ENCODE measurements around the gene TCFL5.
"Not testable (repeated sequence)": the region's sequence is repeated elsewhere in the genome, so short reads cannot be mapped to it uniquely, and the experiment has no call there.

Gene TCFL5

DNA sequence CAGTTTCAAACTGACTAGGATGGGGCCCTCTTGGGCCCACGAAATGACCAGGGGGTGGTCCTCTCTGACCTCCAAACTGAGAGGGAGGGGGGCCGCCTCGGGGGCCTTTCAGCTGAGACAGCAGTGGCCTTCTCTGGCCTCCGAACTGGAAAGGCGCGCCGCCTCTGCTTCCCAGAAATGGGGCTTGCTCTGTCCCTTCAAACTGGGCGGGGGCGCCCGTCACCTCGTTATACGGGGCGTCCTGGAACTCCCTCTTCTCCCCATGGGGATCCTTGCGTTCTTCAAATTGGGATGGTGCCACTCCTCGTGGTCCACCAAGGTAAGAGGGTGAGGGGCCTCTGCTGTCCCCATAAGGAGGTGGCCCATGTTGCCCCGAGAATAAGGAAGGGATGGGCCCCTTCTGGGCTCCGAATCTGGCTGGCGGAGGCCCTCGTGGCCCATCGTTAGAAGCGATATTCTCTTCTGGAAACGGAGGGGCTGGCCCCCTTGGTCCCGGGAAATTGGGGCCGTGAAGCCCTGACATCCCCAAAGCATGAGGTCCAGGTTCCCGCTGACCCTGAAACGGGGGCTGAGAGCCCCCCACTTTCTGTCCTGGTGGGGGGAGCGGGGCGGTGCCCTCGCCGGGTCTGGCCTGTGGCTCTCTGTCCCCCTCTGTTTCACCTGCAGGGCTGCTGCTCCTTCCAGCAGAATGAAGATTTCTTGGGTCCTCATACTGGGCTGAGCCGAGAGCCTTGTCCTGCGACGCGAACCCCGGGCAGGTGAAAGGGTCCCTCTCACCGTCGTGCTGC lies 18.7 kb upstream of the TCFL5 start:
- DNase-seq (ENCODE audit: low read depth): no peak

DNA sequence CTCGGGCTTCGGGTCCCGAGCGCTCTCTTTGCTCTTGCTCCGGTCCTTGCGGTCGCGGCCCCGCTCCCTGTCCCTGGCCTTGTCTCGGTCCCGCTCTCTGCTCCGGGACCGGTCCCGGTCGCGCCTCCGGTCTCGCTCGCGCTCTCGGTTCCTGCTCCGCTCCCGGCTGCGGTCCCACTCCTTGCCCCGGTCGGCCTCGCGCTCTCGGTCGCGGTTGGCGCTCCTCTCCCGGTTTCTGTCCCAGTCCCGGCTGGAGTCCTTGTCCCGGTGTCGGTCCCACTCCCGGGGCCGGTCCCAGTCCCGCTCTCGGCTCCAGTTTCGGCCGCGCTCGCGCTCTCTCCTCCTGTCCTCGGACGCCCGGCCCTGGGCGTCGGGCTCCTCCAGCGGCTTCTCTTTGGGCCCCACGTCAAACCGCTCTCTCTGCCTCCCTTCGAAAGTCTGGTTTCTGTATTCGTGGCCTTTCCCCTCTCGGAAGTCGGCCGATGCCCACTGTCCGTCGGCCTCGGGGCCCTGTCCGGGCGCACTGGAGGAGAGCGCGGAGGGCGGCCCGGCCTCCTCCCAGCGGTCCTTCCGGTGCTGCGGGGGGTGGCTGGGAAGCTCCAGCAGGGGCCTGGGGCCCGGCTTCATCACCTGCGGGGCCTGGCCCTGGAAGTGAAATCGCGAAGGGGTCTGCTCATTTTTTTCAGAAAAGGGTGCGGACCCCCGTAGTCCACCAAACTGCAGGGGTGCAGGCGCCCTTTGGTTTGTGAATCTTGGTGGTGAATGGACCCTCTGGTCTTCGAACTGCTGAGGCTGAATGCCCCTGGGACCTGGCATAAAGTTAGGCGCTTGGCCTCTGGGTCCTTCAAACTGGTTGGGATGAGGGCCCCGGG lies 17.9 kb upstream of the TCFL5 start:
- no peak for DNase-seq (ENCODE audit: low read depth)

DNA sequence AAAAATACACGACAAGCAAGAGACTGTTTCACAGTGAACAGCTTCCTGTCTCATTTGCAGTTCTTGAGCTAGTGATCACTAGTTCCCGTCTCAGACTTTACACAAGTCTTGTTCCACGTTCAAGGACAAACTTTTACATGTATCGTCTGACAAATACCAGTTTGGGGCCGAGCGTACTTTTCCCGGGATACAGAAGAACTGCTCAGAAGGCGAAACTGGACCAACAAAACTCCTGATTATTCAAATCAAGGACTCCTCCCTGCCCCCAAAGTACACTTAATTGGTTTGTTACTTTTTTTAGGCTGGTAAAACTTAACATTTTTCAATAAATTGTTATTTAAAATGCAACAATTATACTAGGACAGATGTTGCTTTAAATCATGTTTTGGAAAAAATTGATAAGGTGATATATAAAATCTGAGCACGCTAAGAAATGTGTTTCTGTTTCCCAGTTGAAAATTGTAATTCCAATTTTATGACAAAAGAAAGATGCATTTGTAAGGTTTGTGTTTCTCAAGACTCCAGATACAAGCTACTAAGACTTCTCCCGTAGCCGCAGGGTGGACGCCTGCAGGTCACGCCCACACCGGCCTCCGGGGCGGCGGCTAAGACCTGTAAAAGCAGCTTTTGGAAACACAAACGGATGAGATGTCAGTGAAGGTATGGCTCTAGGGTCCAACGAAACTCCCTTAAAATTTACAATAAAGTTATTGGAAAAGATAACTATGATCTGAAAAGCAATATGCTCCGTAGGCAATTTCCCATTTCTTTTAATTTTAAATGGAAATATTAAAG lies 16.8 kb upstream of the TCFL5 start:
- DNase-seq (ENCODE audit: low read depth): no peak

DNA sequence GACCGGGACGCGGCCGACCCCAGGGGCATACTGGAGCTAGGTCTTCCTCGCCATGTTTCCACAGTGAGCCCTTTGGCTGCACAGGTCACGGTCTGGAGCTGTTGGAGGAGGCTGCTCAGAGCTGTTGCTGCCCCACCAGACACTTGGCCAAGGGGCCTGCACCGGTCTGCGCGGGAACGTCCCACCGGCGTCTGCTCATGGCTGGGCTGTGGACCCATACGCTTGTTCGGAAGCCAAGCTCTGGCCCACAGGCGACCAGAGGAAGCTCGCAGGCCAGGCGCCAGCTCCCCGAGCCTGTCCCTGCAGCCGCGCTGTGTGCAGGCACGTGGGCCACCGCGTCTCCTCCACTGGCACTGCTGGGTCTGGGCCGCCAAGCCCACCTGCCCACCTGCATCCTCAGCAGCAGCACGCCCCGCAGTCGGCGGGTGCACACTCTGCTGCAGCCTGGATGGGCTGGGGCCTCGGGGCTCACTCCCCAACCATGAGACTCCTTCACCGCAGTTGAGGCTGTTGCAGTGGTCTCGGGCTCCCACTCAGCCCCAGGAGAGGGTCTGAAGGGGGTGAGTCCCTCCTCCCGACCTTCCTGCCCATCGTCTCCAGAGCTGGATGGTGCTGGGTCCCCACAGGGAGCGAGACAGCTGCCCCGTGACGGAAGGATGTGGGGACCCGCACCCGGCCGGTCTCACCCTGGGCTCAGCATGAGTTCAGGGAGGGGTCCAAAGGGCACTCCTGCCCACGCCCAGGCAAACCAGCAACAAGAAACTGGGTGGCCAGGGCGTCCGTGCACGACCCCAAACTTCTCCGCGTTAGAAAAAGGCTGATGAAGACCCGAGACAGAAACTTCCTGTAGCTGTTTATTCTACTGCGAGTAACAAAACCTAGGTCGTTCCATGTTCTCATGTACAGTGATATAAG lies 15.5 kb upstream of the TCFL5 start:
- no peak for DNase-seq (ENCODE audit: low read depth)

DNA sequence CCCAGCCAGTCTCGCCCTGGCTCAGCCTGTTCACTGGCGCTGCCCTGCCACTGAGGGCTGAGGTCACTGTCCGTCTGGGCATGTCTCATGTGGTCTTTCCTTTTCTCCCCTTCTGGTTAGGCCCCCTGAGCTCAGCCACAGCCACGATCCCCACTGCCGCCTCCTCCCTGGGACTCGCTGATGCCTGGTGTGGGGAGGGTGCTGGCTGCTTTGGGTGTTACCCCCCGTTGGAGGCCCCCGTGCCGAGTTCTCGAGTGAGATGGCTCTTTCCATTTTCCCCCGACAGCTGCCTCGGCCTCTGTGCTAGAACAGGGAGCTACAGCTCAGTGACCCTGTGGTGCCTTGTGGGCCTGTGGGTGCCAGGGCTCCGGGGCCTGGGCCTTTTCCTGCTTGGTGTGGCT lies 14.9 kb upstream of the TCFL5 start:
- DNase-seq (ENCODE audit: low read depth): no peak

DNA sequence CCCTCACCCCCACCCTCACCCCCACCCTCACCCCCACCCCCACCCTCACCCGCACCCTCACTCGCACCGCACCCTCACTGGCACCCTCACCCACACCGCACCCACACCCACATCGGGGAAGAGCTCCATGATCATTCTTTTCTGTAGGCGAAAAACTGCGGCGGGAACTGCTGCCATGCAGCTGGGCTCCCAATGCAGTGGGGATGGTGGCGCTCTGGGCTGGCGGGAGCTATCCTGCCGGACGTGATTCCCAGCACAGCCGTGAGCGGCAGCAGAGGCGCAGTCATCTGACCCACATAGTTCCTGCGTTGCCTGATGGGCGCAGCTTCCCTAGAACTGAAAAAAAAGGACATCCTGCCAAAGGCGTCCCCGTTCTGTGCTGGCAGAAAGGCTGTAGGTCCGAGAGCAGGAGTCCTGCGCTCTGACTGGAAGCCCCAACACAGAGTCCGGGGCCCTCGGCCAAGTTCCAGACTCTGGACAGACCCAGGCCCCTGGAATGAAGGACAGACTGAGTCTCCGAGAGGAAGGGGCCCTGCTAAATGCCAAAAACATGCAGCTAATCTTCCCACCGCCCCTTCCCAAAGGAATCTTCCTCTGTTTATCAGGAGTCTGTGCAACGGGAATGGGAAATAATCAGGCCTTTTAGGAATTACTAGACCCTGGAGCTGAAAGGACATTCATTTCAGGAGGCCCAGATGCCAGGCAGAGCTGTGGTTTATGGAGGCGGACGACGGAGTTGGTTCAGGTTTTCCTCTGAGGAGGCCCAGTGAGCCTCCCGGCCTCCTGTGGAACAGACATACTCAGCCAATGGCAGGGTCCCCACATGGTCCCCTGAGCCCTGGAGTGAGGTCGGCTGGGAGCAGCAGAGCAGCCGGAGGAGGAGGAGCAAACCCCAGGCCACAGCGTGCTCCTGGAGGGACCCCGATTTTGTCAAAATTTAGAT lies 14.1 kb upstream of the TCFL5 start:
- DNase-seq (ENCODE audit: low read depth): no peak

DNA sequence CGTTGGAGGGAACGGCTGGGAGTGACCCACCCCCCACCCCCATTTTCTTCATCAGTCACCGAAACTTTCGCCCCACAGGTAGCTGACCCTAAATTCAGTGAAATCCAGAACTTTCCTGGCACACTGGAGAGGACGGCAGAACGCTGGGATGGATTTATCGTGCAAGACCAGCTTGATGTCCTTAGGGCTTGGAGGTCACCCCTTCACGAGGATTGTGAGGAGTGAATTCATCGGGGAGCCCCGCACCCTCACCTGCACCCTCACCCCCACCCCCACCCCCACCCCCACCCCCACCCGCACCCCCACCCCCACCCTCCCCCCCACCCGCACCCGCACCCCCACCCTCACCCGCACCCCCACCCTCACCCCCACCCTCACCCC lies 13.3 kb upstream of the TCFL5 start:
- no peak for DNase-seq (ENCODE audit: low read depth)

DNA sequence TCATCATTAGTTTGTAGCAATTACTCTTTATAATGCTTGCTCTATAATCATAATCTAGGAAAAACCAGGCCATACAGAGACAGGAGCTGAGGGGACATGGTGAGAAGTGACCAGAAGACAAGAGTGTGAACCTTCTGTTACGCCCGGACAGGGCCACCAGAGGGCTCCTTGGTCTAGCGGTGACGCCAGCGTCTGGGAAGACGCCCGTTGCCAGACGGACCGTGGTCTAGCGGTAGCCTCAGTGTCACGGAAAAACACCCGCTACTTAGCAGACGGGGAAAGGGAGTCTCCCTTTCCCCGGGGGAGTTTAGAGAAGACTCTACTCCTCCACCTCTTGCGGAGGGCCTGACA lies 12.0 kb upstream of the TCFL5 start:
- not testable (repeated sequence) for DNase-seq (ENCODE audit: low read depth)

DNA sequence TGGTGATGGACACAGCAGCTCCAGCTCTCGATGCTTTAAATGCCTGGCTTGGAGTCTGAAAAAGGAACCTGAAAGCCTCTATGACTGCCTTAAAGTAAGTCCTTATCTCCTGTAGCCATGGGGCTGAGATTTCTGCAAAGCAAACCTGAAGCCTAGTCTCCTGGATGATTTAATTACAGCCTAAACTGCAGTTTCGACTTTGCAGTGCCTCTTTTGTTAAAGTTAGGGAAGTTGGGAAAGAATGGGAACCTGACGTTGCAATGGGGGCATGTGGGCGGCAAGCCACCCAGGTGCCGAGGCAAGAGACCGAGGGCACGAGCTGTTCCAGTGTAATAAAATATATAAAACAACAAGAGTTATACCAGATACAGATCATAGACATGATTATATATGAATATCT lies 11.7 kb upstream of the TCFL5 start:
- no peak for DNase-seq (ENCODE audit: low read depth)

DNA sequence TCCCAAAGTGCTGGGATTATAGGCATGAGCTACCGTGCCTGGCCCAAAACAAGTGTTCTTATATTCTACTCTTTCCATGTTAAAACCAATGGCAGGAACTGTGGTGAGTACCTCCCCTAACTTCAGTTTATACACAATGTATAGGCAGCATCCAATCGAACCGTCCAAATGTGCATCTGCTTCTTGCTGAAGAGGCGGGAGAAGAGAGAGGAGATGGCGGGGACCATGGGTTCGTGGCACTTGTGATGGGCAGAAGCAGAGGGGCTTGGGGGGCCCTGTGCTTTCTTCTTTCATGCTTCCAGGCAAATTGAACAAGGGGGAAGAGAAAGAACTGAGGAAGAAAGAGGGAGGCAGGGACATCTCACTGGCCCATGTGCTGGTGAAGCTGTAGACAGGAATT lies 11.2 kb upstream of the TCFL5 start:
- no peak for DNase-seq (ENCODE audit: low read depth)

DNA sequence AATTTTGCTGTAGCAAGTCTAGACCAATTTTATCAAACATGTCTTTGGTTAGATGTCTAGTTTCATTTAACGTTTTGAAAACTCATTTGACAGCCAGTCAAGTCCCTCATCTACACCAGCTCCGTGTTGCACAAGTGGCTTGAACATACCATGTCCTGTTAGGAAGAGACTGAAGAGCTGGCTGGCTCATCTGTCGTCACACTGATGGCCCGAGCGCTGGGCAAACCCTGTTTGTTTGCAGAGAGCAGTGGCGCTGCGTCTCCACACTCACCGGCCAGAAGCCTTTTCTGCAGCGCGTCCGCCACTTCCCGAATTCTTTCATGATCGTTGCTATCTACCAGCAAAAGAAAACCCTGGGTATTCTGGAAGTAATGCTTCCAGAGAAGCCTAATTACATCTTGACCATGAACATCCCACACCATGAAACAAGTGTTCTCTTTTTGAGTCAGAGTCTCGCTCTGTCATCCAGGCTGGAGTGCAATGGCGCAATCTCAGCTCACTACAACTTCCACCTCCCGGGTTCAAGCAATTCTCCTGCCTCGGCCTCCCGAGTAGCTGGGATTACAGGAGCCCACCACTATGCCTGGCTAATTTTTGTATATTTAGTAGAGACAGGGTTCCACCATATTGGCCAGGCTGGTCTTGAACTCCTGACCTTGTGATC lies 10.7 kb upstream of the TCFL5 start:
- no peak for DNase-seq (ENCODE audit: low read depth)

DNA sequence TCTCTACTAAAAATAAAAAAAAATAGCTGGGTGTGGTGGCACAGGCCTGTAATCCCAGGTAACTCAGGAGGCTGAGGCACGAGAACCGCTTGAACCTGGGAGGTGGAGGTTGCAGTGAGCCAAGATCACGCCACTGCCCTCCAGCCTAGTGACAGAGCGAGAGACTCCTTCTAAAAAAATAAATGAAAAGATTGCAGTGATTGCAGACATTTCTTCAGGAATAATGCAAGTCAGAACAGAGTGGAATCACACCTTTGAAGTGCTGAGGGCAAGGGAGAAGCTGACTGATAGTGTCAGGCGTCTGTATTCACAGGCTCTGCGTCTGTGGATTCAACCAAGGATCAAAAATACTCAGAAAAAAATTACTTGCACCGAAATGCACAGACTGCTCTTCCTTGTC lies 2.6 kb upstream of the TCFL5 start:
- no peak for DNase-seq (ENCODE audit: low read depth)

DNA sequence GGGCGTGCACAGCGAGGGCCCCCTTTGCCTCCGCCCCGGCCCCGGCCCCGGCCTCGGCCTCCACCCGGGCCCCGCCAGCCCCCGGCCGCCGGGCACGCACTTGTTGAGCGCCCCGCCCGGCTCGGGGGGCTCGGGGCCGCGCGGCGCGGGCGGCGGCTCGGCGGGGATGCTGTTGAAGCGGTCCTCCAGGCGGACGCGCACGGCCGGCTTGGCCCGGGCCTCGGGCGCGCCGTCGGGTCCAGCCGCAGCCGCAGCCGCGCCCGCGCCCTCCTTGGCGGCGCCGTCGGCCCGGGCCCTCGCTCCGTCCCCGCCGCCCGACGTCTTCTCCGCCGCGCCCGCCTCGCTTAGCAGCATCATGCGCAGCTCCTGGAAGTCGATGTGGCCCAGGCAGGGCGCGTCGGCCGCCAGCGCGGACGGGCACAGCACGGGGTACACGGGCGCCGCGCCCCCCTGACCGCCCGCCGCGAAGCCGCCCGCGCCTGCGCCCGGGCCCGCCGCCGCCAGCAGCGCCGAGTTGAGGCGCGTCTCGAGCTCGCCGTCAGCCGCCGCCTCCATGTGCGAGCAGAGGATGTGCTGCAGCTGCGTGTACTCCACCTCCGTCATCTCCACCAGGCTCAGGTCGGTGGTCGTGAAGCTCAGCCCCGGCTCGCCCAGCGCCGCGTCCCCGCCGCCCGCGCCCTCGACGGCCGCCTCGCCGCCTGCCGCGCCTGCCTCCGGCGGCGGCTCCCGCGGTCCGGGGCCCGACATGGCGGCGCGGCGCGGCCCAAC lies 514 bp downstream of the TCFL5 start:
- no peak for DNase-seq (ENCODE audit: low read depth)

DNA sequence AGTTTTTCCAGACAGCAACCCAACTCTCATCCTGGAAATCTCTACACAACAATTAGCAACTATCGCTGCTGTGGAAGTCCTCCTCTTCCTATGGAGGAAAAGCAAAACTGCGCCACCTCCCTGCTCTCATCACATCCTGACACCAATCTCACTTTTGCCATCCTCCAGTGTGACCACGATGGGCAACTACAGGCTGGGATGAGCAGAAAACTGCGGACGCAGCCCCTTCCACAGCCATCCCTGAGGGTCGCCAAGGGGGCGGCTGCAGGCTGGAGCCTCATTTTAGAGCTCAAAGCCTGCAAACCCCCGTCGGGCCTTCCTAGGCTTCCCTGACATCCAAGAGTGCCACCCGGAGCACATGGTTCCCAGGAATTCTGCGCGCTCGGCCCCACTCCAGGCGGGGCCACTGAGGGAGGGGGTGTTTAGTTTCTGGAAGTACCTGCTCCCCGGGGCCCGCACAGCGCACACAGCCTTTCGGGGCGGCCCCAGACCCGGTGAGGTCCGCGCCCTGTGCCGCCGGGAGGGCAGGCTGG lies 1.2 kb downstream of the TCFL5 start:
- DNase-seq (ENCODE audit: low read depth): no peak

DNA sequence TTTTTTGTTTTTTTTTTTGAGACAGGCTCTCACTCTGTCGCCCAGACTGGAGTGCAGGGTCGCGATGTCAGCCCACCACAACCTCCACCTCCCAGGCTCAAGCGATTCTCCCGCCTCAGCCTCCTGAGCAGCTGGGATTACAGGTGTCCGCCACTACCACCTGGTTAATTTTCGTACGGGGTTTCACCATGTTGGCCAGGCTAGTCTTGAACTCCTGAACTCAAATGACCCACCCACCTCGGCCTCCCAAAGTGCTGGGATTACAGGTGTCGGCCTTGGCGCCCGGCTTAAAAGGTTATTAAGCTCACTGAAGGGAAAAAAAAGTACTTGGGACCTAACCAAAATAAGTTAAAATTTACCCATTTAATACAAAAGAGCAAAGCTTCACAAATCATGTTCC lies 1.9 kb downstream of the TCFL5 start:
- DNase-seq (ENCODE audit: low read depth): no peak

DNA sequence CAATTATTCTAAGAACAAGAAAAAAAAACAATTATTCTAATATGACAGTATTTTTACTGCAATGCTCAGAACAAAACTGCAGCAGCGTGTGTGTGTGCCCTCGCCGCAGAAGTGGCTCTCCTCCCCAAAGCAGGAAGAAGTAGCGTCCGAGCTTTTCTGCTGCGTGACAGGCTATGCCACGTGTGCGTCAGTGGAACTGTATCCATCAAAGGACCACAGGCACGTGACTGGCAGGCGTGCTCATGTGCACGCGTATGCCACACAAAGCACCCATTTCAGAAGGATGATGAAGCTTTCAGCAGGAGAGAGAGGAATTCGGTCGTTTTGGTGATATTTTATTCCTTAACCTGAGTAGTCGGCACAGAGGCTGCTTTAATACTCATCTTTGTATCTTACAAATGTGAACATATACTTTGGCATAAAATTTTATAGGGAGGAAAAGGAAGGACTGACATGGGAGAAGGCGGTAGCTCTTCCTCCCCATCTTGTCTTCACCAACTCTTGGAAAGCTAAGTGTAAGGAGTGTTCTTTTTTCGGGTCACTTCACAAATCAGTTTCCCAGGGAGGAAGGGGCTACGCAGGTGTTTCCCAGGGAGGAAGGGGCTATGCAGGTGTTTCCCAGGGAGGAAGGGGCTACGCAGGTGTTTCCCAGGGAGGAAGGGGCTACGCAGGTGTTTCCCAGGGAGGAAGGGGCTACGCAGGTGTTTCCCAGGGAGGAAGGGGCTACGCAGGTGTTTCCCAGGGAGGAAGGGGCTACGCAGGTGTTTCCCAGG lies 3.4 kb downstream of the TCFL5 start:
- DNase-seq (ENCODE audit: low read depth): no peak

DNA sequence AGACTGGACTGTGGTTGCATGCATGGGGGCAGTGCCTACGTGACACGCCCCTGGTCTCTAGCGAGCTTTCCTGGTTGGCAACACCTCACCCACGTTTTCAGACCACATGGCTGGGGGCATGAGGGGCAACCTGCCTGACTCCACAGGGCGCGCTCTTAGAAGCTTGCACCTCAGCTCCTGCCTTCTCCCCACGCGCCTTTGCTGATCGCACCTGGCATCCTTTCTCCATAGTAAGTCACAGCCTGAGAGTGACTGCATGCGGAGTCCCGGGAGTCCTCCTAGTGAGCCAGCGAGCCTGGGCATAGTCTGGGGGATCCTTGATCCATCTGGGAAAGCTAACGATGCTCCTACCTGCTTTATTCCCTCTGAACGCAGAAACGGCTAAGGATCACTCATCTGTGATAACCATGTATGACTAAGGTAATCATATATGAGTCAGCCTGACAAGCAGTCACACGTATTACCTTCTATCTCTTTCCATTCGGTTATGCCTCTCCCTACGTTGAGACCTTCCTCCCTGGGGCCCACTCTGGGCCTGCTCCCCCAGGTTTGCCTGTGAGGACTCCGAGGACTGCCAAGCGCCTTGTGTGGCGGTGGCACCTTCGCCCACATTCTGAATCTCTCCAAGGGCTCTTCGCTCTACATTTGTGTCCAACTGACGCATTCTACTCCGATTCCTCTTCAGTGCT lies 4.5 kb downstream of the TCFL5 start:
- no peak for DNase-seq (ENCODE audit: low read depth)

DNA sequence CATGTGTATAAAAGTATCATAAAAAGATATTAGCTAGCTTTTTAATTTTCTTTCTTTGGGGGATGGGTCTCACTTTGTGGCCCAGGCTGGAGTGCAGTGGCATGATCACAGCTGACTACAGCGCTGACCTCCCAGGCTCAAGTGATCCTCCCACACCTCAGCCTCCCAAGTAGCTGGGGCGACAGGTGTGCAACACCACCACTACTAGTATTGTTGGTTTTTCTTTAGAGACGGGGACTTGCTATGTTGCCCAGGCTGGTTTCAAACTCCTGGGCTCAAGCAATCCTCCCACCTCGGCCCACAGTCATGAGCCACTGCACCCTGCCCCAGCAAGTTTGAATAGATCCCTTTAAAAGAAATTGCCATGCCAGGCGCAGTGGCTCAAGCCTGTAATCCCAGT lies 6.5 kb downstream of the TCFL5 start:
- DNase-seq (ENCODE audit: low read depth): no peak

All from stimulated activated CD8-positive, alpha-beta memory T cell treated with anti-CD3 and anti-CD28 coated beads, Interleukin-15, amount 100 ng/mL, for 1 hour (primary cell).